Ascending aorta (tissue), 2 donors: ENCODE measurements around the gene PDE4A. TPM values are rescaled to one million over a fixed set of nuclear protein-coding genes. Genes with fewer than 3 reads are reported as not detected.
"Not testable (repeated sequence)": the region's sequence is repeated elsewhere in the genome, so short reads cannot be mapped to it uniquely, and the experiment has no call there.

Experiments
- DNase-seq, 2 donors: peaks; one replicate each; pipeline ENCODE4 v3.0.0-alpha.2; 2019; ENCODE audit warnings: low spot score in 2 of 2
- H3K27ac ChIP-seq, 2 donors: fragments of 200-600 bp; sonication (generic); one replicate each; pipeline ENCODE4 v1.5.1; 2016 to 2017; ENCODE audit warnings: mild to moderate bottlenecking in 1 of 2
- H3K27me3 ChIP-seq: fragments of 200-600 bp; sonication (generic); one replicate; pipeline ENCODE4 v1.5.1; 2017
- H3K36me3 ChIP-seq, 2 donors: fragments of 200-600 bp; sonication (generic); one replicate each; pipeline ENCODE4 v1.5.1; 2016
- H3K4me1 ChIP-seq, 2 donors: fragments of 200-600 bp; sonication (generic); one replicate each; pipeline ENCODE4 v1.5.1; 2016 to 2017; ENCODE audit warnings: mild to moderate bottlenecking in 1 of 2
- H3K4me3 ChIP-seq, 2 donors: fragments of 200-600 bp; sonication (generic); one replicate each; pipeline ENCODE4 v1.5.1; 2016 to 2017; ENCODE audit warnings: mild to moderate bottlenecking in 1 of 2
- H3K9me3 ChIP-seq, 2 donors: fragments of 200-600 bp; sonication (generic); one replicate each; pipeline ENCODE4 v1.5.1; 2016
- CTCF ChIP-seq, 3 experiments: fragments of 200-600 bp in 2 of 3; fragments of 450-650 bp in 1 of 3; sonication (generic) in 2 of 3; IDR thresholded peaks; one replicate each; pipeline ENCODE4 v1.5.1; 2016 to 2019; ENCODE audit warnings: antibody characterized with exemption in 3 of 3, mild to moderate bottlenecking in 1 of 3, moderate library complexity in 1 of 3
- intact Hi-C: fragments of 100-400 bp; cut with DNase I; formaldehyde crosslinking; loops from one replicate; pipeline ENCODE4 v1.15.1; 2023
- total RNA-seq: library from RNA; depleted of rRNA; stranded (reverse); fragments of >200 nt; gene quantifications from one replicate; pipeline ENCODE4 v1.1.0, GENCODE V29; 2016

PDE4A gene
- total RNA-seq, 1 donor from 2014 or later: 59.9 TPM

- TF ChIP-seq CTCF (IDR thresholded peaks at IDR 0.05): no peak
- peak within 1 kb of the TSS; percentile 86 to 98 for H3K4me3 ChIP-seq
- H3K36me3 ChIP-seq: peaks cover 0 to 7% of the 10 kb centered on the region in 2 donors
- no peaks in the 10 kb centered on the region for H3K27me3 ChIP-seq
- no peaks in the 10 kb centered on the region for H3K9me3 ChIP-seq
- peak; percentile 96 to 98 for DNase-seq
- intact Hi-C loops: loop anchor here (1.0 to 5.0 kb wide), 4 partner anchors 23 to 128 kb away; partner anchors contain the start of genes CDC37, FDX2, MRPL4 and RAVER1
- peak within 1 kb of the TSS; percentile 66 to 73 for H3K27ac ChIP-seq
- H3K4me1 ChIP-seq: peaks cover 0 to 14% of the 10 kb centered on the region in 2 donors
Measured at GRCh38 chr19:10380313-10381102, 39.8 kb upstream of the PDE4A start, which contains the start of gene TYK2. Gene TYK2 (minus strand): TSS chr19:10380572. CDS start chr19:10378406, 2,166 bp downstream.

- intact Hi-C loops: loop anchor here (5.0 kb wide), 2 partner anchors 66 to 131 kb away; partner anchors contain the start of genes FDX2 and MRPL4
- not testable (repeated sequence) for H3K9me3 ChIP-seq, H3K36me3 ChIP-seq, H3K27me3 ChIP-seq, DNase-seq, H3K4me3 ChIP-seq, H3K27ac ChIP-seq
- H3K4me1 ChIP-seq: peaks cover 0 to 14% of the 10 kb centered on the region in 2 donors
Measured at GRCh38 chr19:10383223-10383499, 37.2 kb upstream of the PDE4A start.

GRCh38 chr19:10384580-10384979, 35.8 kb upstream of the PDE4A start:
- Histone ChIP-seq H3K27me3 (no peaks in the 10 kb centered on the region), H3K9me3 (no peaks in the 10 kb centered on the region), H3K27ac (no peak overlapping the region), H3K4me3 (no peak overlapping the region), H3K4me1 (peaks cover 0 to 6% of the 10 kb centered on the region in 2 donors), H3K36me3 (no peaks in the 10 kb centered on the region)
- intact Hi-C loops: loop anchor here (5.0 kb wide), 2 partner anchors 67 to 132 kb away; partner anchors contain the start of genes FDX2 and MRPL4
- DNase-seq: no peak
- no peak for TF ChIP-seq CTCF (IDR thresholded peaks at IDR 0.05)

GRCh38 chr19:10388957-10389356, 31.4 kb upstream of the PDE4A start:
- Histone ChIP-seq H3K27me3 (no peaks in the 10 kb centered on the region), H3K4me1 (no peaks in the 10 kb centered on the region), H3K27ac (no peak overlapping the region), H3K9me3 (no peaks in the 10 kb centered on the region), H3K4me3 (no peak overlapping the region), H3K36me3 (peaks cover 25 to 27% of the 10 kb centered on the region in 2 donors)
- TF ChIP-seq CTCF (IDR thresholded peaks at IDR 0.05): peak; percentile 83 to 92 (median 88)
- DNase-seq: peak in 1 of 2 donors; percentile 94
- intact Hi-C loops: loop anchor here (1.0 kb wide), 1 partner anchor 120 kb away; no protein-coding TSS in a partner anchor

GRCh38 chr19:10389863-10390262, 30.5 kb upstream of the PDE4A start:
- no peak overlapping the region for H3K4me3 ChIP-seq
- no peaks in the 10 kb centered on the region for H3K9me3 ChIP-seq
- intact Hi-C loops: loop anchor here (1.0 kb wide), 1 partner anchor 121 kb away; no protein-coding TSS in a partner anchor
- no peak for DNase-seq
- H3K27me3 ChIP-seq: no peaks in the 10 kb centered on the region
- peaks cover 34 to 36% of the 10 kb centered on the region in 2 donors for H3K36me3 ChIP-seq
- H3K27ac ChIP-seq: no peak overlapping the region
- no peak for TF ChIP-seq CTCF (IDR thresholded peaks at IDR 0.05)
- H3K4me1 ChIP-seq: no peaks in the 10 kb centered on the region

- DNase-seq: peak in 1 of 2 donors; percentile 80
- H3K36me3 ChIP-seq: peaks cover 43 to 45% of the 10 kb centered on the region in 2 donors
- intact Hi-C loops: no loop called here
Measured at GRCh38 chr19:10390652-10391286, 29.6 kb upstream of the PDE4A start.

More at GRCh38 chr19:10390652-10391286, 29.6 kb upstream of the PDE4A start:
- Histone ChIP-seq H3K9me3 (no peaks in the 10 kb centered on the region), H3K4me3 (no peak overlapping the region), H3K4me1 (no peaks in the 10 kb centered on the region), H3K27ac (no peak overlapping the region), H3K27me3 (no peaks in the 10 kb centered on the region)
- peak; percentile 61 to 87 (median 80) for TF ChIP-seq CTCF (IDR thresholded peaks at IDR 0.05)
